ENCODE data around the gene POC1B.

DNA sequence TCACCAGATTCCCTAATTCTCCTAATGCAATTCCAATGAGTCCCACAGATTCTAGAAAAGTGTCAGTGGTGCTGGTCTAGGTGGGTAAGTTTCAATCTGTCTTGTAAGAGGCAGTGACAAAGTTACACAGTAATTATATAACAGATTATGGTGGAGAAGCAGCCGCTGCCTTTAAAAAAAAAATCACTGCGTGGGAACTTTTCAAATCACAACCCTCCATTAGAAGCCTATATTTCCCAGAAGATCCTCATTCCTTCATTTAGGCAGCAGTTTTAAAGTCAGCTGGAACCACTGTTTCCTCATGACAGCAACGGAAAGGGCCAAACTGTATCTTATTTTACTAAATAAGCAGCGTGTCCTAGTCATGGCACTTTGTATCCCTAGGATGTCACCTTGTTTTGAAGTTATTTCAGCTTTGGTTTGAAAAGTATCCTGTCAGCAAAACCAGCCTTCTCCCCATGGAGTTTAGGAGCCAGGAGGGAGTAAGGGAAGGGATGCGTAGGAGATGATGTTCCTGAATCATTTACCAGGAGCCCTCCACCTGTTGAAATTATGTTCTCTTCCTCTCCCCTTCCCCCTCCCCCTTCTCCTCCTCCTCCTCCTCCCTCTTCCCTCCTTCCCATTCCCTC lies 145.9 kb downstream of the POC1B start:
- TF ChIP-seq, protein P1, sequence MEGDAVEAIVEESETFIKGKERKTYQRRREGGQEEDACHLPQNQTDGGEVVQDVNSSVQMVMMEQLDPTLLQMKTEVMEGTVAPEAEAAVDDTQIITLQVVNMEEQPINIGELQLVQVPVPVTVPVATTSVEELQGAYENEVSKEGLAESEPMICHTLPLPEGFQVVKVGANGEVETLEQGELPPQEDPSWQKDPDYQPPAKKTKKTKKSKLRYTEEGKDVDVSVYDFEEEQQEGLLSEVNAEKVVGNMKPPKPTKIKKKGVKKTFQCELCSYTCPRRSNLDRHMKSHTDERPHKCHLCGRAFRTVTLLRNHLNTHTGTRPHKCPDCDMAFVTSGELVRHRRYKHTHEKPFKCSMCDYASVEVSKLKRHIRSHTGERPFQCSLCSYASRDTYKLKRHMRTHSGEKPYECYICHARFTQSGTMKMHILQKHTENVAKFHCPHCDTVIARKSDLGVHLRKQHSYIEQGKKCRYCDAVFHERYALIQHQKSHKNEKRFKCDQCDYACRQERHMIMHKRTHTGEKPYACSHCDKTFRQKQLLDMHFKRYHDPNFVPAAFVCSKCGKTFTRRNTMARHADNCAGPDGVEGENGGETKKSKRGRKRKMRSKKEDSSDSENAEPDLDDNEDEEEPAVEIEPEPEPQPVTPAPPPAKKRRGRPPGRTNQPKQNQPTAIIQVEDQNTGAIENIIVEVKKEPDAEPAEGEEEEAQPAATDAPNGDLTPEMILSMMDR (IDR thresholded peaks at IDR 0.05): no peak
- no peak for TF ChIP-seq EP300 (IDR thresholded peaks at IDR 0.05)
- TF ChIP-seq POLR2A (IDR thresholded peaks at IDR 0.05): no peak
